Mesothelial cell of epicardium (in vitro differentiated cells): ENCODE data around the gene CTAGE9. TPM values are rescaled to one million over a fixed set of nuclear protein-coding genes. Genes with fewer than 3 reads are reported as not detected.

Experiments used
- DNase-seq, 2 experiments: peaks; one replicate each; pipeline ENCODE4 v3.0.0; 2021; ENCODE audit warnings: low spot score in 2 of 2; ENCODE audit not compliant: unreplicated experiment in 2 of 2
- H3K27ac Mint-ChIP-seq: 2 replicates; pipeline ENCODE4 v1.8.0; 2021; ENCODE audit warnings: mixed read lengths
- H3K27me3 Mint-ChIP-seq: 2 replicates; pipeline ENCODE4 v1.8.0; 2021; ENCODE audit warnings: low read depth, mixed read lengths
- H3K36me3 Mint-ChIP-seq: 2 replicates; pipeline ENCODE4 v1.8.0; 2021; ENCODE audit warnings: mixed read lengths
- H3K4me1 Mint-ChIP-seq: 2 replicates; pipeline ENCODE4 v1.8.0; 2021; ENCODE audit warnings: mixed read lengths
- H3K4me3 Mint-ChIP-seq: 2 replicates; pipeline ENCODE4 v1.8.0; 2021; ENCODE audit warnings: mild to moderate bottlenecking, moderate library complexity, mixed read lengths
- H3K9me3 Mint-ChIP-seq: 2 replicates; pipeline ENCODE4 v1.8.0; 2021; ENCODE audit warnings: mixed read lengths
- total RNA-seq: library from RNA; stranded (reverse); gene quantifications from 3 replicates; pipeline ENCODE4 v1.2.1, GENCODE V29; 2021
- TF ChIP-seq, protein P1 (sequence below): fragments of 200-600 bp; sonication (generic); IDR thresholded peaks from one replicate; pipeline ENCODE4 v1.5.0; 2021; ENCODE audit warnings: antibody characterized with exemption; ENCODE audit not compliant: unreplicated experiment

CTAGE9 gene
- total RNA-seq, 1 donor from 2014 or later: 0.16 TPM

DNA sequence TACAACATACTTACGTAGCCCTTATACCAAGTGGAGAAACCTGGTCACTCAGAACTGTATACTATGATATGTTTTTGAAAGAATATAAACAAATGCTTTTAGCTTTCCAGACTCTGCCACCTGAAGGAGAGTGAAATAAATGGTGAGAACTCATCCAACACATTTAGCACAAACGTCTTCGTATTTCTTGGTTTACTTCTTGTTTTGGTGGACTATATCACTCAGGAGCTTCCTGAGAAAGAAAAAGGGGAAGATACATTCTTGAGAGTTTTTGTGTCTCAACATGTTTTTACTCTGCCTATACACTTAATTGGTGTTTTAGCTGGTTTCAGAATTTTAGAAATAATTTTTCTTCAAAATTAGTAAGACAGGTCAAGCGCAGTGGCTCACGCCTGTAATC, 19.4 kb upstream of the CTAGE9 start:
- H3K27me3 Mint-ChIP-seq: no peaks in the 10 kb centered on the region
- H3K9me3 Mint-ChIP-seq: peaks cover 24% of the 10 kb centered on the region
- H3K27ac Mint-ChIP-seq: no peak overlapping the region
- TF ChIP-seq, protein P1, sequence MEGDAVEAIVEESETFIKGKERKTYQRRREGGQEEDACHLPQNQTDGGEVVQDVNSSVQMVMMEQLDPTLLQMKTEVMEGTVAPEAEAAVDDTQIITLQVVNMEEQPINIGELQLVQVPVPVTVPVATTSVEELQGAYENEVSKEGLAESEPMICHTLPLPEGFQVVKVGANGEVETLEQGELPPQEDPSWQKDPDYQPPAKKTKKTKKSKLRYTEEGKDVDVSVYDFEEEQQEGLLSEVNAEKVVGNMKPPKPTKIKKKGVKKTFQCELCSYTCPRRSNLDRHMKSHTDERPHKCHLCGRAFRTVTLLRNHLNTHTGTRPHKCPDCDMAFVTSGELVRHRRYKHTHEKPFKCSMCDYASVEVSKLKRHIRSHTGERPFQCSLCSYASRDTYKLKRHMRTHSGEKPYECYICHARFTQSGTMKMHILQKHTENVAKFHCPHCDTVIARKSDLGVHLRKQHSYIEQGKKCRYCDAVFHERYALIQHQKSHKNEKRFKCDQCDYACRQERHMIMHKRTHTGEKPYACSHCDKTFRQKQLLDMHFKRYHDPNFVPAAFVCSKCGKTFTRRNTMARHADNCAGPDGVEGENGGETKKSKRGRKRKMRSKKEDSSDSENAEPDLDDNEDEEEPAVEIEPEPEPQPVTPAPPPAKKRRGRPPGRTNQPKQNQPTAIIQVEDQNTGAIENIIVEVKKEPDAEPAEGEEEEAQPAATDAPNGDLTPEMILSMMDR: no peak
- no peak for DNase-seq
- peaks cover 14% of the 10 kb centered on the region for H3K4me1 Mint-ChIP-seq
- peaks cover 7% of the 10 kb centered on the region for H3K36me3 Mint-ChIP-seq
- H3K4me3 Mint-ChIP-seq: no peak overlapping the region

DNA sequence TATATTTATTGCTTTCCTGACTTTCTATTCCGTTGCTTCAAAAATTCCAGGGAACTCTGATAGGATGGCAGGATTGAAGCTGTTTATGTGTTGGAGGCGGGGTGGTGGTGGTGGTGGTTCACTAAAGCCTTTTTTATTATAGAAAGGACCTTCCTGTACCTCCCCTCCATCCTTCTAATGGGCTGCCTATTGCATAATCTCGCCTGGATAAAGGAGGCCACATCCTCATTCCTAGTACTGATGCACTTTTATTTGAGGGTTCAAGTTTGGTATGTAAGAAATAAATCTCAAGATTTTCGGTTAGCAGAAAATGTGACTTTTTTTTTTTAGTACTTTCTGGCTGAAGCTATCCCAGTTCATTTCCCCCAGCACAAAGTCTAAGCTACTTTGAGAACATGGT, 18.7 kb upstream of the CTAGE9 start:
- Mint-ChIP-seq H3K27me3 (no peaks in the 10 kb centered on the region), H3K4me3 (no peak overlapping the region), H3K9me3 (peaks cover 24% of the 10 kb centered on the region), H3K4me1 (peaks cover 14% of the 10 kb centered on the region), H3K27ac (no peak overlapping the region), H3K36me3 (peaks cover 7% of the 10 kb centered on the region)
- DNase-seq: no peak
- TF ChIP-seq, protein P1: no peak

GRCh38 chr6:131728296-131728939, 17.6 kb upstream of the CTAGE9 start:
- Mint-ChIP-seq H3K4me1 (peaks cover 14% of the 10 kb centered on the region), H3K27ac (peak overlapping the region; percentile 47), H3K4me3 (no peak overlapping the region), H3K27me3 (no peaks in the 10 kb centered on the region), H3K9me3 (peaks cover 24% of the 10 kb centered on the region), H3K36me3 (peaks cover 7% of the 10 kb centered on the region)
- TF ChIP-seq, protein P1: no peak
- DNase-seq: no peak

GRCh38 chr6:131727868-131728267, 17.1 kb upstream of the CTAGE9 start:
- Mint-ChIP-seq H3K36me3 (peaks cover 7% of the 10 kb centered on the region), H3K4me1 (peaks cover 14% of the 10 kb centered on the region), H3K4me3 (no peak overlapping the region), H3K9me3 (peaks cover 24% of the 10 kb centered on the region), H3K27me3 (no peaks in the 10 kb centered on the region), H3K27ac (no peak overlapping the region)
- TF ChIP-seq, protein P1: no peak
- DNase-seq: no peak

DNA sequence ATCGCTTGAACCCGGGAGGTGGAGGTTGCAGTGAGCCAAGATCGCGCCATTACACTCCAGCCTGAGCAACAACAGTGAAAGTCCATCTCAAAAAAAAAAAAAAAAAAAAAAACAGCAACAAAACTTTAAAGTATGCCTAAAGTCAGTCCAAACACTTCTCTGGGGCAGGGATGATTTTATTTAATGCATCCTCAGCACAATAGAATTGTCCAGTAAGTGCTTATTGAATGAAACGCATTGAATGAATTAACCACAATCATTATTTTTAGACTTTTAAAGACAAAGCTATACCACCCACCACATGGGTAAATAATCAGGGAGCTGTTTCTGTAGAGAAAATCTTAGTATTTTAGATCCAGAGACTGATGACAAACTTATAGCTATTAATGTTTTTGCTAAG, 16.6 kb upstream of the CTAGE9 start:
- TF ChIP-seq, protein P1: no peak
- Mint-ChIP-seq H3K36me3 (peaks cover 7% of the 10 kb centered on the region), H3K27me3 (no peaks in the 10 kb centered on the region), H3K4me1 (peaks cover 14% of the 10 kb centered on the region), H3K9me3 (peaks cover 24% of the 10 kb centered on the region), H3K27ac (no peak overlapping the region), H3K4me3 (no peak overlapping the region)
- DNase-seq: no peak
